GM12878 (cell line): Measurements from ENCODE around the gene RPUSD1. TPM values are rescaled to one million over a fixed set of nuclear protein-coding genes. Genes with fewer than 3 reads are reported as not detected.

ENCODE experiments used
- ATAC-seq: fragments of 200-7000 bp; cut with Tn5 transposase; 3 replicates; pipeline ENCODE4 v1.9.1; 2020; ENCODE audit warnings: mild to moderate bottlenecking, moderate library complexity
- BruUV-seq: library from RNA; stranded (reverse); fragments of 400-500 nt; replicated peaks from 2 replicates; lab custom pipeline; 2021; lab: Mats Ljungman, UMichigan
- CTCF ChIA-PET: fragments of 300-600 bp; sonication (Branson Sonifier 250); formaldehyde crosslinking; extraction: SDS; loops from one replicate; lab custom pipeline; 2021; ENCODE audit warnings: inconsistent platforms; lab: Yijun Ruan, JAX
- POLR2A ChIA-PET: fragments of 350-600 bp; formaldehyde crosslinking; extraction: SDS; loops from one replicate; lab custom pipeline; 2021; ENCODE audit warnings: inconsistent platforms; lab: Charles Lee
- RAD21 ChIA-PET: fragments of 300-600 bp; sonication (Branson Sonifier 250); formaldehyde crosslinking; loops from one replicate; lab custom pipeline; 2023; ENCODE audit warnings: antibody characterized with exemption; ENCODE audit not compliant: unreplicated experiment; lab: Charles Lee
- SMC1A ChIA-PET: fragments of 300-600 bp; sonication (Branson Sonifier 250); formaldehyde crosslinking; loops from one replicate; lab custom pipeline; 2023; ENCODE audit not compliant: unreplicated experiment, uncharacterized antibody; lab: Charles Lee
- DNase-seq: peaks from one replicate; pipeline ENCODE4 v3.0.0-alpha.2; 2011; ENCODE audit warnings: low read depth, low spot score
- FAIRE-seq: peaks from 3 replicates; lab custom pipeline; 2011; peaks lifted over from hg19 to GRCh38; lab: Jason Lieb, UNC
- H2AFZ ChIP-seq: 2 replicates; pipeline ENCODE4 v1.6.0; 2011; ENCODE audit warnings: low read depth, low read length, control low read depth; ENCODE audit not compliant: control insufficient read depth
- H3K27ac ChIP-seq: 2 replicates; pipeline ENCODE4 v1.5.1; 2011; ENCODE audit warnings: control low read depth; ENCODE audit not compliant: control insufficient read depth, insufficient read depth
- H3K27me3 ChIP-seq, 2 experiments: replicated peaks in 1 of 2; 2 replicates each; pipeline versions ENCODE4 v1.6.0 to v1.6.1; 2011; ENCODE audit warnings: low read length in 1 of 2; ENCODE audit not compliant: control insufficient read depth in 2 of 2, insufficient read depth in 2 of 2
- H3K36me3 ChIP-seq, 2 experiments: 2 replicates each; pipeline ENCODE4 v1.5.1; 2011; ENCODE audit warnings: low read length in 1 of 2; ENCODE audit not compliant: control insufficient read depth in 2 of 2, insufficient read depth in 2 of 2
- H3K4me1 ChIP-seq: 2 replicates; pipeline ENCODE4 v1.6.1; 2011; ENCODE audit warnings: mild to moderate bottlenecking, low read length, moderate library complexity, mixed read lengths; ENCODE audit not compliant: control insufficient read depth, insufficient read depth
- H3K4me2 ChIP-seq: 2 replicates; pipeline ENCODE4 v1.6.0; 2011; ENCODE audit warnings: control low read depth; ENCODE audit not compliant: control insufficient read depth, insufficient read depth
- H3K4me3 ChIP-seq: fragments of 200-600 bp; sonication (generic); 2 replicates; pipeline ENCODE4 v1.5.1; 2016
- H3K79me2 ChIP-seq: 2 replicates; pipeline ENCODE4 v1.6.0; 2011; ENCODE audit warnings: low read length; ENCODE audit not compliant: control insufficient read depth, insufficient read depth
- H3K9ac ChIP-seq: 2 replicates; pipeline ENCODE4 v1.8.0; 2011; ENCODE audit warnings: low read length, control low read depth, mixed read lengths; ENCODE audit not compliant: control insufficient read depth, insufficient read depth
- H3K9me3 ChIP-seq: replicated peaks from 3 replicates; pipeline ENCODE4 v1.5.1; 2011; ENCODE audit warnings: mild to moderate bottlenecking, low read length; ENCODE audit not compliant: control insufficient read depth, insufficient read depth
- H4K20me1 ChIP-seq: 2 replicates; pipeline ENCODE4 v1.6.0; 2011; ENCODE audit not compliant: control insufficient read depth, insufficient read depth
- MEF2B ChIP-seq: fragments of 450-650 bp; IDR thresholded peaks from 2 replicates; pipeline ENCODE4 v1.6.1; 2018; ENCODE audit warnings: mild to moderate bottlenecking, moderate library complexity; ENCODE audit not compliant: partially characterized antibody, poor library complexity, severe bottlenecking
- RCOR1 ChIP-seq: conservative IDR thresholded peaks from 2 replicates; pipeline ENCODE4 v1.6.1; 2012; ENCODE audit warnings: low read depth, low read length, improper control_type of control experiment
- SIX5 ChIP-seq: IDR thresholded peaks from 2 replicates; pipeline ENCODE4 v1.6.1; 2011; ENCODE audit warnings: mild to moderate bottlenecking, low read depth, low read length, moderate library complexity; ENCODE audit not compliant: severe bottlenecking
- SMC3 ChIP-seq: IDR thresholded peaks from 2 replicates; pipeline ENCODE4 v1.6.1; 2011; ENCODE audit warnings: low read length, improper control_type of control experiment, borderline replicate concordance
- TCF12 ChIP-seq: IDR thresholded peaks from 2 replicates; pipeline ENCODE4 v1.6.1; 2011; ENCODE audit warnings: low read depth, mild to moderate bottlenecking, low read length
- TCF7 ChIP-seq: IDR thresholded peaks from 2 replicates; pipeline ENCODE4 v1.6.1; 2014; ENCODE audit warnings: antibody characterized with exemption, borderline replicate concordance
- WGBS: methylation state at CpG from one replicate; pipeline ENCODE4 v1.1.6; 2016; ENCODE audit warnings: low lambda C conversion rate; ENCODE audit not compliant: insufficient replicate concordance, insufficient coverage; ENCODE audit errors: missing lambda C conversion rate; 5-methylcytosine and 5-hydroxymethylcytosine counted together
- in situ Hi-C: fragments of 300-500 bp; cut with MboI; formaldehyde crosslinking; loops from 9 replicates; pipeline ENCODE4 v1.14.3; 2018; ENCODE audit warnings: mixed read lengths
- intact Hi-C: fragments of 100-400 bp; cut with micrococcal nuclease; formaldehyde crosslinking; loops from one replicate; pipeline ENCODE4 v1.14.2; 2022; ENCODE audit not compliant: unreplicated experiment
- polyA plus RNA-seq, 11 experiments: library from polyadenylated mRNA; depleted of rRNA in 4 of 11; unstranded in 6 of 11; stranded (reverse) in 5 of 11; fragments of >200 nt; fragmentation: Nextera tagmentation in 4 of 11; fragmentation: Illumina TruSeq in 1 of 11; extraction: Ambion mirVana in 4 of 11; extraction: Trizol in 1 of 11; gene quantifications; 1 replicate in 1 of 11; 2 replicates in 10 of 11; pipeline versions ENCODE4 v1.2.1 to v1.2.3, GENCODE V29; 2011 to 2016; ENCODE audit warnings: inconsistent platforms in 2 of 11, missing spikeins in 2 of 11, low read depth in 1 of 11
- total RNA-seq, 4 experiments: library from RNA; depleted of rRNA in 3 of 4; stranded (reverse); fragments of >200 nt in 3 of 4; fragmentation: Illumina TruSeq in 1 of 4; extraction: Trizol in 1 of 4; gene quantifications; 2 replicates each; pipeline versions ENCODE4 v1.2.1 to v1.2.3, GENCODE V29; 2013 to 2021
- TF ChIP-seq, protein P1 (sequence below): IDR thresholded peaks from 2 replicates; pipeline ENCODE4 v1.6.1; 2012; ENCODE audit warnings: low read length, inconsistent platforms
- TF ChIP-seq, protein P2 (sequence below): IDR thresholded peaks from 2 replicates; pipeline ENCODE4 v1.6.1; 2011; ENCODE audit warnings: low read depth, mild to moderate bottlenecking, low read length, moderate library complexity, borderline replicate concordance; ENCODE audit errors: extremely low read depth

RPUSD1 gene
- total and polyA plus RNA-seq, 10 of the 15 experiments (the other 5 are each of a cell fraction or from before 2014, with no cell fraction given): 0.55 to 49.9 (median 21.1) TPM

DNA sequence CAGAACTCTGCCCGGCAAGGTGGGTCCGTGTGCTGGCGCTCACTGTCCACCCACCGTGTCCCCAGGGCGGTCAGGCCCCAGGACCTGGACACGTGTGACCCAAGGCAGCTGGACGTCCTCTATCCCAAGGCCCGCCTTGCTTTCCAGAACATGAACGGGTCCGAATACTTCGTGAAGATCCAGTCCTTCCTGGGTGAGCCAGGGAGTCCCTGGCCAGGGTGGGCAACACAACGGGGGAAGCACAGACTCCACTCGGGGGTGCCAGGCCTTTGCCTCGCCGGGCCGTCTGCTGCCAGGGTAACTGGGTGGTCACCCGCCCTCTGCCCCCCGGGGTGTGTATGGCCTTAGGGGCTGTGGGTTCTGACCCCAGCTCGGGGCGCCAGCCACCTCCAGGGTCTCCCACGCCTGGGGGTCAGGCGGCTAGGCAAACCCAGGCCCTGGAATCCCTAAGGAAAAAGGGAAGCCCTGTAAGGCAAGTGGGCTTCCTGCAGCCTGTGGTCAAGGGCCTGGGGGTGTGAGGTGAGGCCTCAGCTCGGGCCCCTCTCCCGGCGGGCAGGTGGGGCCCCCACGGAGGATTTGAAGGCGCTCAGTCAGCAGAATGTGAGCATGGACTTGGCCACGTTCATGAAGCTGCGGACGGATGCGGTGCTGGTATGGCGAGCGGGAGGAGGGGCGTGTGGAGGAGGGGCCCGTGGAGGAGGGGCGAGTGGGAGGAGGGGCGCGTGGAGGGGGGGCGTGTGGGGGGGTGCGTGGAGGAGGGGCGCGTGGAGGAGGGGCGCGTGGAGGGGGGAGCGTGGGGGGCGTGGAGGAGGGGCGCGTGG, 21.2 kb downstream of the RPUSD1 start:
- CTCF ChIA-PET: no interaction called here
- no peaks in the 10 kb centered on the region for H3K27me3 ChIP-seq
- ATAC-seq: no peak
- H3K4me1 ChIP-seq: no peaks in the 10 kb centered on the region
- H3K9ac ChIP-seq: no peak overlapping the region
- WGBS: 58% methylated on average over 28 of the region's 48 CpGs
- intact Hi-C loops: no loop called here
- TF ChIP-seq, protein P1, sequence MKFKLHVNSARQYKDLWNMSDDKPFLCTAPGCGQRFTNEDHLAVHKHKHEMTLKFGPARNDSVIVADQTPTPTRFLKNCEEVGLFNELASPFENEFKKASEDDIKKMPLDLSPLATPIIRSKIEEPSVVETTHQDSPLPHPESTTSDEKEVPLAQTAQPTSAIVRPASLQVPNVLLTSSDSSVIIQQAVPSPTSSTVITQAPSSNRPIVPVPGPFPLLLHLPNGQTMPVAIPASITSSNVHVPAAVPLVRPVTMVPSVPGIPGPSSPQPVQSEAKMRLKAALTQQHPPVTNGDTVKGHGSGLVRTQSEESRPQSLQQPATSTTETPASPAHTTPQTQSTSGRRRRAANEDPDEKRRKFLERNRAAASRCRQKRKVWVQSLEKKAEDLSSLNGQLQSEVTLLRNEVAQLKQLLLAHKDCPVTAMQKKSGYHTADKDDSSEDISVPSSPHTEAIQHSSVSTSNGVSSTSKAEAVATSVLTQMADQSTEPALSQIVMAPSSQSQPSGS: no peak
- TF ChIP-seq SIX5 (no peak), TCF7 (no peak), RCOR1 (no peak), SMC3 (no peak), MEF2B (no peak), TCF12 (no peak)
- TF ChIP-seq, protein P2, sequence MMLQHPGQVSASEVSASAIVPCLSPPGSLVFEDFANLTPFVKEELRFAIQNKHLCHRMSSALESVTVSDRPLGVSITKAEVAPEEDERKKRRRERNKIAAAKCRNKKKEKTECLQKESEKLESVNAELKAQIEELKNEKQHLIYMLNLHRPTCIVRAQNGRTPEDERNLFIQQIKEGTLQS: no peak
- TF ChIP-seq, all 136 proteins: peak for 0
- SMC1A ChIA-PET: no interaction called here
- POLR2A ChIA-PET: no interaction called here
- no peak overlapping the region for H3K4me2 ChIP-seq
- RAD21 ChIA-PET: no interaction called here
- no peaks in the 10 kb centered on the region for H3K9me3 ChIP-seq
- H4K20me1 ChIP-seq: no peaks in the 10 kb centered on the region
- H3K36me3 ChIP-seq: no peaks in the 10 kb centered on the region
- BruUV-seq: no TSS peak
- FAIRE-seq: no peak
- H3K79me2 ChIP-seq: no peaks in the 10 kb centered on the region
- H3K4me3 ChIP-seq: no peak overlapping the region
- in situ Hi-C loops: no loop called here
- H2AFZ ChIP-seq: no peak overlapping the region
- H3K27ac ChIP-seq: no peak overlapping the region
- DNase-seq: no peak
